ENCODE data around the gene PLEKHA8. TPM values are rescaled to one million over a fixed set of nuclear protein-coding genes. Genes with fewer than 3 reads are reported as not detected.
A peak's percentile ranks its signal among the peaks of the same experiment; 100 is the strongest.
"Not testable (repeated sequence)": the region's sequence is repeated elsewhere in the genome, so short reads cannot be mapped to it uniquely, and the experiment has no call there.

PLEKHA8 gene
- total RNA-seq, 4 donors from 2014 or later = 2.3 to 3.2 (median 2.6) TPM

DNA sequence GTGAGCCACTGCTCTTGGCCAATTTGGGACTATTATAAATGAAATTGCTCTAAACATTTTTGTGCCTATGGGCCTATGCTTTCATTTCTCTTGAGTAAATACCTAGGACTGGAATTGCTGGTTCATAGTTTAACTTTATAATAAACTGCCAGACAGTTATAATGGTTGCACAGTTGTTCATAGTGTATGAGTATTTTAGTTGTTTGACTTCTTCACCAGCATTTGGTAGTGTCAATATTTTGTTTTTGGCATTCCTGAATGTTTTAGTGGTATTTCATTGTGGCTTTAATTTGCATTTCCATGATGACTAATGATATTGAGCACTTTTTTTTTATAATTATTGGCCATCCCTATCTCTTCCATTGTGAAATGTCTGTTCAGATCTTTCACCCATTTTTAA, 29.5 kb downstream of the PLEKHA8 start:
- H3K36me3 ChIP-seq = peaks cover 0 to 44% of the 10 kb centered on the region in 2 donors
- no peak for DNase-seq
- TF ChIP-seq, protein P1, sequence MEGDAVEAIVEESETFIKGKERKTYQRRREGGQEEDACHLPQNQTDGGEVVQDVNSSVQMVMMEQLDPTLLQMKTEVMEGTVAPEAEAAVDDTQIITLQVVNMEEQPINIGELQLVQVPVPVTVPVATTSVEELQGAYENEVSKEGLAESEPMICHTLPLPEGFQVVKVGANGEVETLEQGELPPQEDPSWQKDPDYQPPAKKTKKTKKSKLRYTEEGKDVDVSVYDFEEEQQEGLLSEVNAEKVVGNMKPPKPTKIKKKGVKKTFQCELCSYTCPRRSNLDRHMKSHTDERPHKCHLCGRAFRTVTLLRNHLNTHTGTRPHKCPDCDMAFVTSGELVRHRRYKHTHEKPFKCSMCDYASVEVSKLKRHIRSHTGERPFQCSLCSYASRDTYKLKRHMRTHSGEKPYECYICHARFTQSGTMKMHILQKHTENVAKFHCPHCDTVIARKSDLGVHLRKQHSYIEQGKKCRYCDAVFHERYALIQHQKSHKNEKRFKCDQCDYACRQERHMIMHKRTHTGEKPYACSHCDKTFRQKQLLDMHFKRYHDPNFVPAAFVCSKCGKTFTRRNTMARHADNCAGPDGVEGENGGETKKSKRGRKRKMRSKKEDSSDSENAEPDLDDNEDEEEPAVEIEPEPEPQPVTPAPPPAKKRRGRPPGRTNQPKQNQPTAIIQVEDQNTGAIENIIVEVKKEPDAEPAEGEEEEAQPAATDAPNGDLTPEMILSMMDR (IDR thresholded peaks at IDR 0.05 in 4 of 5, conservative IDR thresholded peaks at IDR 0.05 in 1 of 5) = no peak
- no peak for TF ChIP-seq POLR2A (IDR thresholded peaks at IDR 0.05)

DNA sequence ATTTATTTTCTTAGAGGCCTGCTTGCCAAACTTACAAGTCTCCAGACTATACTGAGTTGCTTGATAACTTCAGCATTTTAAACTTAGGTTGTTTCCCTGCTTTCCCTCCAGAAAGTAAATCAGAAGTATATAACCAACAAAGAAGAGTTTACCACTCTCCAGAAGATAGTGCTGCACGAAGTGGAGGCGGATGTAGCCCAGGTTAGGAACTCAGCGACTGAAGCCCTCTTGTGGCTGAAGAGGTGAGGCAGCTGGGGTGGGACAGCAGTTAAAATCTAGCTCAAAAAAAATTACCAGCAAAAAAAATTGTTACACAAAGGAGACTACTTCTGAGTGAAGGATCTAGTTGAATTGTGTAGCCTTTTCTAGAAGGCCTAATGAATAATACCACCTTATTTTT, 33.6 kb downstream of the PLEKHA8 start:
- in situ Hi-C loops (cut with MboI; ENCODE audit: low sequenced_read_pairs in 4 of 4); ATAC-seq; H3K9me3 ChIP-seq; H3K27ac ChIP-seq; H3K27me3 ChIP-seq; H3K4me1 ChIP-seq; H3K4me3 ChIP-seq; DNase-seq: not testable (repeated sequence)
- TF ChIP-seq, protein P1 (IDR thresholded peaks at IDR 0.05 in 4 of 5, conservative IDR thresholded peaks at IDR 0.05 in 1 of 5) = peak in 3 of 5 experiments; percentile 12 to 47 (median 27)
- intact Hi-C loops (cut with DNase I; ENCODE audit: low total_unique reads) = loop anchor here (5.0 to 10.0 kb wide), 2 partner anchors 34 to 137 kb away; partner anchors contain the start of genes FKBP14 and PLEKHA8
- H3K36me3 ChIP-seq = peaks cover 0 to 17% of the 10 kb centered on the region in 2 donors

More for the DNA sequence above, 29.5 kb downstream of the PLEKHA8 start:
- Histone ChIP-seq H3K4me3 (no peak overlapping the region), H3K27ac (no peak overlapping the region), H3K27me3 (no peaks in the 10 kb centered on the region), H3K9me3 (no peaks in the 10 kb centered on the region), H3K4me1 (no peaks in the 10 kb centered on the region)
- ATAC-seq = no peak
- in situ Hi-C loops (cut with MboI; ENCODE audit: low sequenced_read_pairs in 4 of 4) (no loop called here), intact Hi-C loops (cut with DNase I; ENCODE audit: low total_unique reads) (no loop called here)

- Histone ChIP-seq H3K27me3 (no peaks in the 10 kb centered on the region), H3K9me3 (no peaks in the 10 kb centered on the region), H3K36me3 (peaks cover 0 to 17% of the 10 kb centered on the region in 2 donors), H3K4me1 (no peaks in the 10 kb centered on the region), H3K4me3 (no peak overlapping the region), H3K27ac (no peak overlapping the region)
- TF ChIP-seq, protein P1 (IDR thresholded peaks at IDR 0.05 in 4 of 5, conservative IDR thresholded peaks at IDR 0.05 in 1 of 5) = peak in 2 of 5 experiments; percentile 28 to 49
- TF ChIP-seq POLR2A (IDR thresholded peaks at IDR 0.05) = no peak
- ATAC-seq (peak in 1 of 2 donors; percentile 66), DNase-seq (no peak)
- in situ Hi-C loops (cut with MboI; ENCODE audit: low sequenced_read_pairs in 4 of 4) = no loop called here
- intact Hi-C loops (cut with DNase I; ENCODE audit: low total_unique reads) = loop anchor here (5.0 to 10.0 kb wide), 2 partner anchors 35 to 138 kb away; partner anchors contain the start of genes FKBP14 and PLEKHA8
Observed at GRCh38 chr7:30062587-30062986, 34.4 kb downstream of the PLEKHA8 start.

DNA sequence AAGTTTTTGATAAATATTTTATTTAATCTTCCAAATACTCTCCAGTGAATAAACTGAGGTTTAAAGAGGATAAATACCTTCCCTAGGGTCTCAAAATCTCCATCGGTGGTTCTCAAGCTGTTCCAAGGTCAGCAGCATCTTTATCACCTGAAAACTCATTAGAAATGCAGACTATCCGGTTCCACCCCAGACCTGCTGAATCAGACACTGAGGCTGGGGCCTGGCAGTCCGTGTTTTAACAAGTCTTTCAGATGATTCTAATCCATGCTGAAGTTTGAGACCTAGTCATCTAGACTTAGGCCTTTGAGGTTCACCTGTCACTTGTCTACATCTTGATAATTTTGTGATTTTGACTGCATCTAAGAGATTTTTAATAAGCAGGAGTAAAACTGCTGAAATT, 37.5 kb downstream of the PLEKHA8 start:
- peaks cover 0 to 11% of the 10 kb centered on the region in 2 donors for H3K36me3 ChIP-seq
- no peak for ATAC-seq
- no peaks in the 10 kb centered on the region for H3K27me3 ChIP-seq
- TF ChIP-seq, protein P1 (IDR thresholded peaks at IDR 0.05 in 4 of 5, conservative IDR thresholded peaks at IDR 0.05 in 1 of 5) = no peak
- TF ChIP-seq POLR2A (IDR thresholded peaks at IDR 0.05) = no peak
- DNase-seq = no peak
- intact Hi-C loops (cut with DNase I; ENCODE audit: low total_unique reads) (loop anchor here (10.0 kb wide), 1 partner anchor 141 kb away; no protein-coding TSS in a partner anchor), in situ Hi-C loops (cut with MboI; ENCODE audit: low sequenced_read_pairs in 4 of 4) (no loop called here)
- H3K9me3 ChIP-seq = no peaks in the 10 kb centered on the region
- H3K27ac ChIP-seq = no peak overlapping the region
- H3K4me3 ChIP-seq = no peak overlapping the region
- H3K4me1 ChIP-seq = peaks cover 4 to 7% of the 10 kb centered on the region in 2 donors

DNA sequence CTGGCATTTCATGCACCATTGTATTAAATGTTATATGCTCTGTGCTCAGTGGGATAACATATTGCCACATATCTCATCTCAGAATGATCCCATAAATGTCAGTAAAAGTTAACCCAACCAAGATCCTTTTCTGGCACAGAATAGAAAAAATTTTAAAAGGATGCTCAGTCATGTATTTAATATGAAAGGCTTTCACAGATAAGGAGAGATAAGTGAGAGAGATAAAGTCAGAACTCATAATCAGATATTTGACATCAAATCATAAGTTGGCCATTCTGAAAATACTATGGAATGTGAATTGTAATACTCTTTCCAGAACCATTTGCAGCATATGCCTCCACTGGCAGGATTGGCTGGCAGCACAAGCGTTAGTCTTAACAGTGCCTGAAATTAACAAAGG, 38.5 kb downstream of the PLEKHA8 start:
- H3K4me1 ChIP-seq = peaks cover 4 to 7% of the 10 kb centered on the region in 2 donors
- in situ Hi-C loops (cut with MboI; ENCODE audit: low sequenced_read_pairs in 4 of 4) (no loop called here), intact Hi-C loops (cut with DNase I; ENCODE audit: low total_unique reads) (loop anchor here (10.0 kb wide), 1 partner anchor 142 kb away; no protein-coding TSS in a partner anchor)
- ATAC-seq (no peak), DNase-seq (no peak)
- peaks cover 0 to 6% of the 10 kb centered on the region in 2 donors for H3K36me3 ChIP-seq
- TF ChIP-seq, protein P1 (IDR thresholded peaks at IDR 0.05 in 4 of 5, conservative IDR thresholded peaks at IDR 0.05 in 1 of 5) = no peak
- TF ChIP-seq POLR2A (IDR thresholded peaks at IDR 0.05) = no peak
- H3K9me3 ChIP-seq = no peaks in the 10 kb centered on the region
- no peak overlapping the region for H3K27ac ChIP-seq
- H3K4me3 ChIP-seq = no peak overlapping the region
- no peaks in the 10 kb centered on the region for H3K27me3 ChIP-seq
